Ishikawa (cell line): Measurements from ENCODE around the gene RCAN2.

Experiments
- CEBPB ChIP-seq: IDR thresholded peaks from 2 replicates; pipeline ENCODE4 v1.6.1; 2012
- EGR1 ChIP-seq: IDR thresholded peaks from 2 replicates; pipeline ENCODE4 v1.6.1; 2012
- EP300 ChIP-seq: IDR thresholded peaks from 2 replicates; pipeline ENCODE4 v1.6.1; 2012; ENCODE audit warnings: borderline replicate concordance
- MAX ChIP-seq: IDR thresholded peaks from 2 replicates; pipeline ENCODE4 v1.6.1; 2012
- REST ChIP-seq: IDR thresholded peaks from 2 replicates; pipeline ENCODE4 v1.6.1; 2012; ENCODE audit warnings: low read depth, mild to moderate bottlenecking
- TAF1 ChIP-seq: IDR thresholded peaks from 2 replicates; pipeline ENCODE4 v1.6.1; 2012; ENCODE audit warnings: low read depth, mild to moderate bottlenecking

GRCh38 chr6:46299253-46299652 lies 192.0 kb downstream of the RCAN2 start:
- TF ChIP-seq TAF1: no peak
- TF ChIP-seq MAX: no peak
- no peak for TF ChIP-seq EP300
- TF ChIP-seq REST: no peak
- TF ChIP-seq EGR1: no peak
- no peak for TF ChIP-seq CEBPB
